Measurements from ENCODE around the gene KDM8. TPM values are rescaled to one million over a fixed set of nuclear protein-coding genes. Genes with fewer than 3 reads are reported as not detected.

KDM8 gene
- total RNA-seq, 1 donor from 2014 or later = 6.1 TPM

DNA sequence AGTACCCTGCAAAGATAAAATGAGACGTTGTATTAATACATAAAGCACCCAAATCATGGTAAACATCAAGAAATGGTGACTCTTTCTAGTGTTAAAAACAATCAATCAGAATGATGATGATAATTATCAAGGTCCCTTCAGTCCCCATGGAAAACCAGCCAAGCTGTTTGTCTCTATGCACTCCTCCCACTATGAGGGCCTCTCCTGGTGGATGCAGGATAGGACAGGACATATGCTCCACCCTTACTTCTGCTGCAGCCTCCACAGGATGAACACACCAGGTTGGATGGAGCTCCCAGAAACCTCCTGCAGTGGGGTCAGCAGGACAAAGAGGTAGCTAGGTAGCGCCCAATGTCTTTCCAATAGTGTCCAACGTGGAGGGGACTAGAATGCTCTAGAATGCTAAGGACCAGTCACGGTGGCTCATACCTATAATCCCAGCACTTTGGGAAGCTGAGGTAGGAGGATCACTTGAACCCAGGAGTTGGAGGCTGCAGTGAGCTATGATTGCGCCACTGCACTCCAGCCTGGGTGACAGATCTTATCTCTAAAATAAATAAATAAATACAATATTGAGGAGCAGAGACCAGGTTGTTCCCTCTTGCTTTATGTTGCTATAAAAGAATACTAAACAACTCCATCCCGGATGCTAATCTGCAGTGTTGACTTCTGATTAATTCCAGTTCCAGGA, 9.9 kb upstream of the KDM8 start:
- H3K27me3 ChIP-seq = no peaks in the 10 kb centered on the region
- H3K4me3 ChIP-seq = no peak overlapping the region
- DNase-seq = no peak
- H3K9me3 ChIP-seq = no peaks in the 10 kb centered on the region
- ATAC-seq = no peak
- TF ChIP-seq, protein P1, sequence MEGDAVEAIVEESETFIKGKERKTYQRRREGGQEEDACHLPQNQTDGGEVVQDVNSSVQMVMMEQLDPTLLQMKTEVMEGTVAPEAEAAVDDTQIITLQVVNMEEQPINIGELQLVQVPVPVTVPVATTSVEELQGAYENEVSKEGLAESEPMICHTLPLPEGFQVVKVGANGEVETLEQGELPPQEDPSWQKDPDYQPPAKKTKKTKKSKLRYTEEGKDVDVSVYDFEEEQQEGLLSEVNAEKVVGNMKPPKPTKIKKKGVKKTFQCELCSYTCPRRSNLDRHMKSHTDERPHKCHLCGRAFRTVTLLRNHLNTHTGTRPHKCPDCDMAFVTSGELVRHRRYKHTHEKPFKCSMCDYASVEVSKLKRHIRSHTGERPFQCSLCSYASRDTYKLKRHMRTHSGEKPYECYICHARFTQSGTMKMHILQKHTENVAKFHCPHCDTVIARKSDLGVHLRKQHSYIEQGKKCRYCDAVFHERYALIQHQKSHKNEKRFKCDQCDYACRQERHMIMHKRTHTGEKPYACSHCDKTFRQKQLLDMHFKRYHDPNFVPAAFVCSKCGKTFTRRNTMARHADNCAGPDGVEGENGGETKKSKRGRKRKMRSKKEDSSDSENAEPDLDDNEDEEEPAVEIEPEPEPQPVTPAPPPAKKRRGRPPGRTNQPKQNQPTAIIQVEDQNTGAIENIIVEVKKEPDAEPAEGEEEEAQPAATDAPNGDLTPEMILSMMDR (IDR thresholded peaks at IDR 0.05) = no peak
- H3K27ac ChIP-seq = no peak overlapping the region
- intact Hi-C loops (cut with DNase I) = no loop called here
- H3K36me3 ChIP-seq = no peaks in the 10 kb centered on the region
- no peaks in the 10 kb centered on the region for H3K4me1 ChIP-seq

DNA sequence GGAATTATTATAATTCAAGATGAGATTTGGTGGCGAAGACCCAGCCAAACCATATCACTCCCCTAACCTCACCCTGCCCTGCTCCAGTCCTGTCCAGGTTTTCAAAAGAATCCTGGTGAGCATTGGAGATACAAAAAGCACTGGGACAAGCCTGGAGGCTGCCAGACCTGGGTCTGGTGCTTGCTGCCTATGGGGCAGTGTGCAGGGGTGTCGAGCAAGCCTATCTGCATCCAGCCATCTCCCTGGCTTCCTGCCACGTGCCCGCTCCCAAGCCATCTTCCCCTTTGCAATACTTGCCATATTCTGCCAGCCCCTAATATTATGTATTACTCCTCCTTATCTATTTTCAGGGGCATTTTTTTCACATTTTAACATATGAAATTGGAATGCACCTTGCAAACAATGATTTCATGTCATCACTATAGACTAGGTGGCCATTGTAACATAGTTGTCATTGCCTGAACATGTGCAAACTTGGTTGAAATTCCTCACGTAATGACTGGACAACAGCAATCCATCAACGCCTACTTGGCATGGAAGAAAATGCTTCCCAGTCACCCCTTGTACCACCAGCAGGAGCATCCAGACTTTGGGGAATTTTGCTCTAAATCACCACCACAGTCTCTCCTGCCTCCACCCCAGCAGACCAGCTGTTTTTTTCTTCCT, 8.1 kb upstream of the KDM8 start:
- no peaks in the 10 kb centered on the region for H3K4me1 ChIP-seq
- H3K27me3 ChIP-seq = no peaks in the 10 kb centered on the region
- H3K4me3 ChIP-seq = no peak overlapping the region
- no peak for DNase-seq
- H3K36me3 ChIP-seq = no peaks in the 10 kb centered on the region
- no peak for ATAC-seq
- TF ChIP-seq, protein P1 (IDR thresholded peaks at IDR 0.05) = no peak
- H3K9me3 ChIP-seq = no peaks in the 10 kb centered on the region
- no peak overlapping the region for H3K27ac ChIP-seq
- intact Hi-C loops (cut with DNase I) = no loop called here

DNA sequence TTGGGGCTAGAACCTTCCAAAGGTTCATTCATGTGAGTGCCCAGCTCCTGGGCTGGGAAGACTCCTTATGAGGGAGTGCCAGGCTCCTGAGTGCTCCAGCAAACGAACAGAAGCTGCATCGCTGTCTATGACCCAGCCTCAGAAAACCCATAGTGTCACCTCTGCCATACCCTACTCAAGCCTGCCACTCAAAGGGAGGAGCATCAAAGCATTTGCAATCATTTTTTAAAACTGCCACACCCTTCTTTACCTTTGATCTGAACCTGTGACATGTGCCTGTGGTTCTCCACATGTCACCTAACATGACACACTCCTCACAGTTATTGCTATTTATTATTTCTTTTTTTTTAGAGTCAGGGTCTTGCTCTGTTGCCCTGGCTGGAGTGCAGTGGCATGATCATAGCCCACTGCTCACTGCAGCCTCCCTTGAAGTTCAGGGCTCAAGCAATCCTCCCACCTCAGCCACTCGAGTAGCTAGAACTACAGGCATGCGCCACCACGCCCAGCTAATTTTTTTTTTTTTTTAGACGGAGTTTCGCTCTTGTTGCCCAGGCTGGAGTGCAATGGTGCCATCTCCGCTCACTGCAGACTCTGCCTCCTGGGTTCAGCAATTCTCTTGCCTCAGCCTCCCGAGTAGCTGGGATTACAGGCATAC, 7.3 kb upstream of the KDM8 start:
- H3K27me3 ChIP-seq = no peaks in the 10 kb centered on the region
- ATAC-seq (no peak), DNase-seq (no peak)
- H3K4me3 ChIP-seq = no peak overlapping the region
- no peaks in the 10 kb centered on the region for H3K9me3 ChIP-seq
- no peak overlapping the region for H3K27ac ChIP-seq
- H3K36me3 ChIP-seq = no peaks in the 10 kb centered on the region
- H3K4me1 ChIP-seq = no peaks in the 10 kb centered on the region
- TF ChIP-seq, protein P1 (IDR thresholded peaks at IDR 0.05) = no peak
- intact Hi-C loops (cut with DNase I) = no loop called here

DNA sequence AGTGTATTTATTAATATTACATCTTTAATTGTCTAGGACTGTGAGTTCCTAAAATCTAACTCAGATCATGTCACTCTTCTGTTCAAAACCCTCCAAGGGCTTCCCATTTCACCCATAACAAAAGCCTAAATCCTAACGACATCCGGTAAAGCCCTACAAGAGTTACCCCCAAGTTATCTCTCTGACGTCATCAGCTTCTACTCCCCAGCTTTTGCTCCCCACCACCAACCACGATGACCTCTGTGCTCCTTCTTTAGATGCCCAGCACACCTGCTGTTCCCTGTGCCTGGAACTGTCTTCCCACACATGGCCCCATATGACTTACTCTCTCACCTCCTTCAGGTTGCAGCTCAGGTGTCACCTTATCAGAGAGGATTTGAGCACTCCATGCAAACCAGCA, 6.3 kb upstream of the KDM8 start:
- no peaks in the 10 kb centered on the region for H3K4me1 ChIP-seq
- TF ChIP-seq, protein P1 (IDR thresholded peaks at IDR 0.05) = no peak
- ATAC-seq (no peak), DNase-seq (no peak)
- no peak overlapping the region for H3K27ac ChIP-seq
- H3K4me3 ChIP-seq = no peak overlapping the region
- H3K9me3 ChIP-seq = no peaks in the 10 kb centered on the region
- no peaks in the 10 kb centered on the region for H3K36me3 ChIP-seq
- intact Hi-C loops (cut with DNase I) = no loop called here
- no peaks in the 10 kb centered on the region for H3K27me3 ChIP-seq

DNA sequence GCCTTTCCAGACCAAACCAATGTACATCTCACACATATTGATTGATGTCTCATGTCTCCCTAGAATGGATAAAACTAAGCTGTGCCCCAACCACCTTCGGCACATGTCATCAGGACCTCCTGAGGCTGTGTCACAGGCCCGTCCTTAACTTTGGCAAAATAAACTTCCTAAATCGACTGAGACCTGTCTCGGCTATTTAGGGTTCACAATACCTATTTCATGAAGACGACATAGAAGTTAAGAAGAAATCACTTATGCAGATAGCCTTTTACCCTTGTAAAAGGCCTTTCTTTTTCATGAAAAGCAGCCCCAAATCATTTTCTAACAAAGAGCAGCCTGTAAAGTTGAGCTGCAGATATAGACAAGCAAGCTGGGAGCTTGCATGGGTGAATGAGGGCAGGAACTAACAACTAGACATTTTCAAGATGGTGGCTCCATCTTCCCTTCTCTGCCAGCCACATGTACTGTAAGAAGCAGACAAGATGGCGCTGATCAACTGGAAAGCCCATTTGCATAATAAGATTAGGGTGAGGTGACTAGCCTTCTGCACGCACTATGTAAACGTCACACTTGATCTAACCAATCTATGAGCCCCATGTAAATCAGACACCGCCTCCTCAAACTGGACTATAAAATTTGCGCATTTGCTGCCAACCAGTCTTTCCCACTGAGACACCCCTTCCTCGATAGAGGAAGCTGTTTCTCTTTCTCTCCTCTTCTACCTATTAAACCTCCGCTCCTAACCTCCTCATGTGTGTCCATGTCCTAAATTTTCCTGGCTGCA, 4.7 kb upstream of the KDM8 start:
- Histone ChIP-seq H3K27me3 (no peaks in the 10 kb centered on the region), H3K9me3 (no peaks in the 10 kb centered on the region), H3K27ac (no peak overlapping the region), H3K4me3 (no peak overlapping the region), H3K4me1 (peaks cover 5% of the 10 kb centered on the region), H3K36me3 (no peaks in the 10 kb centered on the region)
- intact Hi-C loops (cut with DNase I) = no loop called here
- ATAC-seq (no peak), DNase-seq (no peak)
- TF ChIP-seq, protein P1 (IDR thresholded peaks at IDR 0.05) = no peak

Measured in upper lobe of right lung (tissue), 1 donor.